Epithelial cell of proximal tubule (primary cell): ENCODE data around the gene PLEKHG4B. TPM values are rescaled to one million over a fixed set of nuclear protein-coding genes. Genes with fewer than 3 reads are reported as not detected.

Experiments
- DNase-seq: peaks from one replicate; pipeline ENCODE4 v3.0.0-alpha.2; 2011; ENCODE audit warnings: low read depth
- H3K4me3 ChIP-seq: 2 replicates; pipeline ENCODE4 v1.5.1; 2011; ENCODE audit warnings: low read depth, mild to moderate bottlenecking, low read length
- total RNA-seq: library from RNA; depleted of rRNA; stranded (reverse); fragments of >200 nt; gene quantifications from 2 replicates; pipeline ENCODE4 v1.2.3, GENCODE V29; 2015
- TF ChIP-seq, protein P1 (sequence below): conservative IDR thresholded peaks from 2 replicates; pipeline ENCODE4 v1.5.1; 2012; ENCODE audit warnings: low read depth, mild to moderate bottlenecking, low read length

Gene PLEKHG4B
- total RNA-seq, 1 donor from 2014 or later = 3.5 TPM

- H3K4me3 ChIP-seq = no peak overlapping the region
- TF ChIP-seq, protein P1, sequence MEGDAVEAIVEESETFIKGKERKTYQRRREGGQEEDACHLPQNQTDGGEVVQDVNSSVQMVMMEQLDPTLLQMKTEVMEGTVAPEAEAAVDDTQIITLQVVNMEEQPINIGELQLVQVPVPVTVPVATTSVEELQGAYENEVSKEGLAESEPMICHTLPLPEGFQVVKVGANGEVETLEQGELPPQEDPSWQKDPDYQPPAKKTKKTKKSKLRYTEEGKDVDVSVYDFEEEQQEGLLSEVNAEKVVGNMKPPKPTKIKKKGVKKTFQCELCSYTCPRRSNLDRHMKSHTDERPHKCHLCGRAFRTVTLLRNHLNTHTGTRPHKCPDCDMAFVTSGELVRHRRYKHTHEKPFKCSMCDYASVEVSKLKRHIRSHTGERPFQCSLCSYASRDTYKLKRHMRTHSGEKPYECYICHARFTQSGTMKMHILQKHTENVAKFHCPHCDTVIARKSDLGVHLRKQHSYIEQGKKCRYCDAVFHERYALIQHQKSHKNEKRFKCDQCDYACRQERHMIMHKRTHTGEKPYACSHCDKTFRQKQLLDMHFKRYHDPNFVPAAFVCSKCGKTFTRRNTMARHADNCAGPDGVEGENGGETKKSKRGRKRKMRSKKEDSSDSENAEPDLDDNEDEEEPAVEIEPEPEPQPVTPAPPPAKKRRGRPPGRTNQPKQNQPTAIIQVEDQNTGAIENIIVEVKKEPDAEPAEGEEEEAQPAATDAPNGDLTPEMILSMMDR = no peak
- DNase-seq = no peak
These were observed 49.2 kb downstream of the PLEKHG4B start for GRCh38 chr5:141211-141610.

- H3K4me3 ChIP-seq = no peak overlapping the region
- no peak for DNase-seq
- TF ChIP-seq, protein P1 = no peak
These were observed 49.8 kb downstream of the PLEKHG4B start for GRCh38 chr5:141761-142160.

- TF ChIP-seq, protein P1 = no peak
- no peak for DNase-seq
- H3K4me3 ChIP-seq = no peak overlapping the region
These were observed 50.4 kb downstream of the PLEKHG4B start for GRCh38 chr5:142246-142810.

DNA sequence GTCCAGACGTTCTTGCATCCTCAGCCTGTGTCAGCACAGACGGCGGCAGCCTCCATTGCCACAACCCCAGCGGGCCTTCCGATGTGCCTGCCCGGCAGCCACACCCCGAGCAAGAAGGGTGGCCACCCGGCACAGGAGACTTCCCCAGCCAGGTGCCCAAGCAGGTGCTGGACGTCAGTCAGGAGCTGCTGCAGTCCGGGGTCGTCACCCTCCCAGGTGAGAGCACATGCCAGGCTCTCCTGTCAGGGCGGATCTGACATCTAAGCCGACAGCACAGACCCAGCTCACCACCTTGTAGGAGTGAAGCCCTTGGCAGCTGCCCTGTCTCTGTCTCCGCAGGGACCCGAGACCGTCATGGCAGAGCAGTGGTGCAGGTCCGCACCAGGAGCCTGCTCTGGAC lies 51.1 kb downstream of the PLEKHG4B start:
- no peak for DNase-seq
- TF ChIP-seq, protein P1 = no peak
- H3K4me3 ChIP-seq = no peak overlapping the region

DNA sequence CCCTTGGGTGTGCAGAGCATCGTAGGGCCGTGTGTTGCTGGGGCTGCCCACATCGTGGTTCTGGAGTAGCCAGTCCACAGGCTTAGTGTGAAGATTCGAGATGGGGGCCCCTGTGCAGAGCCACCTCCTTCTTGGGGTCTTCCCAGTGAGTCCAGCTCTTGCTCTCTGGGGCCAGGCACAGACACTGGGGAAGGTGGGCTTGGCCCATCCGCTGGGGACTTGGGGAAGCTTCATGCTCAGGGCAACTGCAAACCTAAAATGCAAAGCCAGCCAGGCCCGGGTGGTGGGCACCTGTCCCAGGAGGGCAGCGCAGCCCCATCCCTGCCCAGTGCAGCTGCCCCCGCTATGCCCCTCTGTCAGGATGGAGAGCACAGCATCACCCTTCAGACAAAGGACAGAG lies 53.0 kb downstream of the PLEKHG4B start:
- no peak for DNase-seq
- H3K4me3 ChIP-seq = no peak overlapping the region
- TF ChIP-seq, protein P1 = no peak

- DNase-seq = no peak
- no peak overlapping the region for H3K4me3 ChIP-seq
- TF ChIP-seq, protein P1 = no peak
These were observed 53.8 kb downstream of the PLEKHG4B start for GRCh38 chr5:145585-146323.

DNA sequence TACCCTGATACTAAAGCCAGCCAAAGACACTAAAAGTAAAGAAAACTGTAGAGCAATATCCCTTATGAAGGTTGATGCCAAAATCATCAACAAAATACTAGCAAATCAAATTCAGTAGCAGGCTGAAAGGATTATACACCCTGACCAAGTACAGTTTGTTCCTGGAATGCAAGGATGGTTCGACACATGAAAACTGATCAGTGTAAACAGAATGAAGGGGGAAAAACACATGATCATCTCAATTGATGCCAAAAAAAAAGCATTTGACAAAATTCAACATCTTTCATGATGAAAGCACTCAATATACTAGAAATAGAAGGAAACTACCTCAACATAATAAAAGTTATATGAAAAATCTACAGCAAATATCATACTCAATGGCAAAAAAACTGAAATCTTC lies 55.8 kb downstream of the PLEKHG4B start:
- no peak for DNase-seq
- no peak overlapping the region for H3K4me3 ChIP-seq
- TF ChIP-seq, protein P1 = no peak
